Lower leg skin (tissue), 4 donors: ENCODE measurements around the gene HLA-B. TPM values are rescaled to one million over a fixed set of nuclear protein-coding genes. Genes with fewer than 3 reads are reported as not detected.
"Not testable (repeated sequence)": the region's sequence is repeated elsewhere in the genome, so short reads cannot be mapped to it uniquely, and the experiment has no call there.

Experiments used
- DNase-seq, 2 donors: peaks; one replicate each; pipeline ENCODE4 v3.0.0-alpha.2; 2019; ENCODE audit warnings: low spot score in 2 of 2
- H3K4me3 ChIP-seq: fragments of 200-600 bp; sonication (generic); 2 replicates; pipeline ENCODE4 v1.5.1; 2017; ENCODE audit warnings: mild to moderate bottlenecking, low read depth; ENCODE audit not compliant: poor library complexity, severe bottlenecking
- CTCF ChIP-seq, 3 donors: fragments of 450-650 bp; IDR thresholded peaks; one replicate each; pipeline ENCODE4 v1.5.1; 2016; ENCODE audit warnings: antibody characterized with exemption in 3 of 3, mild to moderate bottlenecking in 3 of 3, moderate library complexity in 2 of 3
- POLR2A ChIP-seq, 2 donors: fragments of 450-650 bp; IDR thresholded peaks; one replicate each; pipeline ENCODE4 v1.6.1; 2016 to 2017; ENCODE audit warnings: antibody characterized with exemption in 2 of 2, mild to moderate bottlenecking in 1 of 2, moderate library complexity in 1 of 2
- WGBS, 2 donors: methylation state at CpG; one replicate each; pipeline ENCODE4 v1.1.5; 2018; 5-methylcytosine and 5-hydroxymethylcytosine counted together
- intact Hi-C: fragments of 100-400 bp; cut with DNase I; formaldehyde crosslinking; loops from one replicate; pipeline ENCODE4 v1.15.0; 2023; ENCODE audit warnings: low total_unique reads
- total RNA-seq, 4 donors: library from RNA; depleted of rRNA; stranded (reverse); fragments of >200 nt; gene quantifications; one replicate each; pipeline ENCODE4 v1.1.0, GENCODE V29; 2016

The HLA-B gene
- total RNA-seq = 1,000 to 10,000 TPM; 1,061 to 2,090 (median 1,325) TPM

- TF ChIP-seq CTCF (IDR thresholded peaks at IDR 0.05) (no peak), POLR2A (IDR thresholded peaks at IDR 0.05) (no peak)
- WGBS, 2 donors = 0 to 1% methylated on average over 22 to 32 of the region's 39 CpGs
- intact Hi-C loops = loop anchor here (10.0 kb wide), 1 partner anchor 82 kb away; the partner anchor contains the start of gene HLA-C
- DNase-seq = peak; percentile 65 to 95
- H3K4me3 ChIP-seq = peak within 1 kb of the TSS; percentile 60
Observed at GRCh38 chr6:31356946-31357466, at the start of gene HLA-B. Gene HLA-B (minus strand): TSS chr6:31357179. CDS start chr6:31357158, 21 bp downstream.

- TF ChIP-seq CTCF (IDR thresholded peaks at IDR 0.05) (no peak), POLR2A (IDR thresholded peaks at IDR 0.05) (no peak)
Observed at GRCh38 chr6:31405996-31406395, 49.0 kb upstream of the HLA-B start.

DNA sequence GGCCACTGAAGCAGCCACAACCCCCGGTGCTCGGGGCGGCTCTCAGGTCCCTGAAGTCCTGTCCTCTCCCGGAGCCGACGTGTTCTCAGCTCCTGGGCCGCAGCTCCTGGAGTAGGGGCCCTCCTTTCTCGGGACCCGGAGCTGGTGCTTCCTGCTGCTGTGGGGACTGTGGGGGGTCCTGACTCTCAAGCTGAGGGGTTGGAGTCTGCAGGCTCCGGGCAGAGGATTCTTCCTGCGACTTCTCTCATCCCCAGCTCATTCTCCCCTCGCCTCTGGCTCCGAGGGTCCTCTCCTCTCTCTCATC is 47.0 kb upstream of the HLA-B start:
- WGBS, 2 donors = 6 to 15% methylated on average over 7 to 9 of the region's 13 CpGs
- DNase-seq, intact Hi-C loops: not testable (repeated sequence)
- H3K4me3 ChIP-seq = peak overlapping the region; percentile 39

More at GRCh38 chr6:31405996-31406395, 49.0 kb upstream of the HLA-B start:
- no peak overlapping the region for H3K4me3 ChIP-seq
- intact Hi-C loops = no loop called here
- DNase-seq = no peak
- 64 to 66% methylated on average over 5 of the region's 5 CpGs for WGBS, 2 donors

GRCh38 chr6:31403283-31404060 is 46.5 kb upstream of the HLA-B start, which contains the start of gene MICA:
Gene MICA (plus strand): TSS chr6:31403595. CDS start chr6:31403633, 38 bp downstream.
- TF ChIP-seq CTCF (IDR thresholded peaks at IDR 0.05) (peak in 1 of 3 donors; percentile 22), POLR2A (IDR thresholded peaks at IDR 0.05) (no peak)
- peak within 1 kb of the TSS; percentile 39 for H3K4me3 ChIP-seq
- intact Hi-C loops = no loop called here
- 1% methylated on average over 54 to 58 of the region's 58 CpGs for WGBS, 2 donors
- DNase-seq = peak; percentile 89 to 98

- peak in 1 of 2 donors; percentile 32 for DNase-seq
- TF ChIP-seq CTCF (IDR thresholded peaks at IDR 0.05) (no peak), POLR2A (IDR thresholded peaks at IDR 0.05) (no peak)
- H3K4me3 ChIP-seq = peak overlapping the region; percentile 39
- WGBS, 2 donors = 5% methylated on average over 27 of the region's 27 CpGs
- intact Hi-C loops = no loop called here
Observed at GRCh38 chr6:31402324-31403282, 45.6 kb upstream of the HLA-B start.
